Thyroid gland (tissue), 4 donors: Measurements from ENCODE around the gene AHRR. TPM values are rescaled to one million over a fixed set of nuclear protein-coding genes. Genes with fewer than 3 reads are reported as not detected.

Source experiments
- DNase-seq, 2 donors: peaks; one replicate each; pipeline ENCODE4 v3.0.0-alpha.2; 2019
- H3K27ac ChIP-seq, 3 donors: fragments of 200-600 bp; sonication (generic); 1 replicate in 2 of 3; 2 replicates in 1 of 3; pipeline ENCODE4 v1.5.1; 2016 to 2019; ENCODE audit warnings: mild to moderate bottlenecking in 1 of 3, moderate library complexity in 1 of 3
- H3K27me3 ChIP-seq: fragments of 200-600 bp; sonication (generic); one replicate; pipeline ENCODE4 v1.5.1; 2019
- H3K36me3 ChIP-seq, 2 donors: fragments of 200-600 bp; sonication (generic); one replicate each; pipeline ENCODE4 v1.5.1; 2016 to 2019
- H3K4me1 ChIP-seq, 2 donors: fragments of 200-600 bp; sonication (generic); one replicate each; pipeline ENCODE4 v1.5.1; 2017 to 2019
- H3K4me3 ChIP-seq, 3 donors: fragments of 200-600 bp; sonication (generic); replicated peaks in 1 of 3; 1 replicate in 2 of 3; 2 replicates in 1 of 3; pipeline ENCODE4 v1.5.1; 2016; ENCODE audit warnings: mild to moderate bottlenecking in 1 of 3
- H3K9me3 ChIP-seq: fragments of 200-600 bp; sonication (generic); one replicate; pipeline ENCODE4 v1.5.1; 2017
- POLR2A ChIP-seq, 2 donors: fragments of 450-650 bp; IDR thresholded peaks; one replicate each; pipeline ENCODE4 v1.6.1; 2017; ENCODE audit warnings: antibody characterized with exemption in 2 of 2, mild to moderate bottlenecking in 2 of 2, moderate library complexity in 1 of 2
- WGBS, 2 donors: methylation state at CpG; one replicate each; pipeline ENCODE4 v1.1.5; 2017; 5-methylcytosine and 5-hydroxymethylcytosine counted together
- intact Hi-C: fragments of 100-400 bp; cut with DNase I; formaldehyde crosslinking; loops from one replicate; pipeline ENCODE4 v1.15.1; 2023
- total RNA-seq, 4 donors: library from RNA; depleted of rRNA; stranded (reverse); fragments of >200 nt; gene quantifications; one replicate each; pipeline ENCODE4 v1.2.3, GENCODE V29; 2016
- TF ChIP-seq, protein P1 (sequence below), 6 experiments: fragments of 200-600 bp in 3 of 6; fragments of 450-650 bp in 3 of 6; sonication (generic) in 3 of 6; IDR thresholded peaks; one replicate each; pipeline ENCODE4 v1.5.1; 2016 to 2019; ENCODE audit warnings: antibody characterized with exemption in 6 of 6, mild to moderate bottlenecking in 2 of 6, inconsistent platforms in 1 of 6, moderate library complexity in 1 of 6

AHRR gene
- total RNA-seq, 4 donors from 2014 or later = 0.88 to 2.1 (median 1.3) TPM

DNA sequence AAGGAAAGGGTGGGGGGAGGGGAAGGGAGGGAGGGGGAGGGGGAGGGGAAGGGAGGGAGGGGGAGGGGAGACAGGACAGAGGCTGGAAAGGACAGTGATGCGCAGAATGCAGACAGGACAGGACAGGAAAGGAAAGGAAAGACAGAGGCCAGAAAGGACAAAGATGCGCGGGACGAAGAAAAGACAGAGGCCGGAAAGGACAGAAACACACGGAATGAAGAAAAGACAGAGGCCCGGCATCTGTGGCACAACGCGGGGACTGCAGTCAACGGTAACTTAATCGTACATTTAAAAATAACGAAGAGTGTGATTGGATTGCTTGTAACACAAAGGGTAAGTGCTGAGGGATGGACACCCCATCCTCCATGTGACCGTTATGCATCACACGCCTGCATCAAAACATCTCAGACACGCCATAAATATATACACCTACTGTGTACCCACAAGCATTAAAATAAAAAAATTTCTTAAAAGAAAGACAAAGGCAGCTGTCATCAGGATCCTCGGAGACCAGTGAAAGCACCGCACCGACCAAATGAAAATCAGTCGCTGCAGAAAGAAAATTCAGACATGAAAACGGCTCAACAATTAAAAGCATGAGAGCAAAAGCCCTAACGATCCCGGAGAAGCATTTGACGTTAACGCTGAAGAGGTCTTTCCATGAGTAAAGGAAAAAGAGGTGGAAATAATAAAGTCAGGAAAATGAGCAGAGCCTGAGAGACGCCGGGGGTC lies 68.5 kb downstream of the AHRR start:
- TF ChIP-seq POLR2A (IDR thresholded peaks at IDR 0.05) = no peak
- TF ChIP-seq, protein P1, sequence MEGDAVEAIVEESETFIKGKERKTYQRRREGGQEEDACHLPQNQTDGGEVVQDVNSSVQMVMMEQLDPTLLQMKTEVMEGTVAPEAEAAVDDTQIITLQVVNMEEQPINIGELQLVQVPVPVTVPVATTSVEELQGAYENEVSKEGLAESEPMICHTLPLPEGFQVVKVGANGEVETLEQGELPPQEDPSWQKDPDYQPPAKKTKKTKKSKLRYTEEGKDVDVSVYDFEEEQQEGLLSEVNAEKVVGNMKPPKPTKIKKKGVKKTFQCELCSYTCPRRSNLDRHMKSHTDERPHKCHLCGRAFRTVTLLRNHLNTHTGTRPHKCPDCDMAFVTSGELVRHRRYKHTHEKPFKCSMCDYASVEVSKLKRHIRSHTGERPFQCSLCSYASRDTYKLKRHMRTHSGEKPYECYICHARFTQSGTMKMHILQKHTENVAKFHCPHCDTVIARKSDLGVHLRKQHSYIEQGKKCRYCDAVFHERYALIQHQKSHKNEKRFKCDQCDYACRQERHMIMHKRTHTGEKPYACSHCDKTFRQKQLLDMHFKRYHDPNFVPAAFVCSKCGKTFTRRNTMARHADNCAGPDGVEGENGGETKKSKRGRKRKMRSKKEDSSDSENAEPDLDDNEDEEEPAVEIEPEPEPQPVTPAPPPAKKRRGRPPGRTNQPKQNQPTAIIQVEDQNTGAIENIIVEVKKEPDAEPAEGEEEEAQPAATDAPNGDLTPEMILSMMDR (IDR thresholded peaks at IDR 0.05) = no peak
- Histone ChIP-seq H3K4me3 (no peak overlapping the region), H3K4me1 (no peaks in the 10 kb centered on the region), H3K27ac (no peak overlapping the region), H3K36me3 (no peaks in the 10 kb centered on the region), H3K27me3 (no peaks in the 10 kb centered on the region), H3K9me3 (no peaks in the 10 kb centered on the region)
- WGBS, 2 donors = 87 to 88% methylated on average over 26 of the region's 26 CpGs
- intact Hi-C loops = no loop called here
- no peak for DNase-seq

DNA sequence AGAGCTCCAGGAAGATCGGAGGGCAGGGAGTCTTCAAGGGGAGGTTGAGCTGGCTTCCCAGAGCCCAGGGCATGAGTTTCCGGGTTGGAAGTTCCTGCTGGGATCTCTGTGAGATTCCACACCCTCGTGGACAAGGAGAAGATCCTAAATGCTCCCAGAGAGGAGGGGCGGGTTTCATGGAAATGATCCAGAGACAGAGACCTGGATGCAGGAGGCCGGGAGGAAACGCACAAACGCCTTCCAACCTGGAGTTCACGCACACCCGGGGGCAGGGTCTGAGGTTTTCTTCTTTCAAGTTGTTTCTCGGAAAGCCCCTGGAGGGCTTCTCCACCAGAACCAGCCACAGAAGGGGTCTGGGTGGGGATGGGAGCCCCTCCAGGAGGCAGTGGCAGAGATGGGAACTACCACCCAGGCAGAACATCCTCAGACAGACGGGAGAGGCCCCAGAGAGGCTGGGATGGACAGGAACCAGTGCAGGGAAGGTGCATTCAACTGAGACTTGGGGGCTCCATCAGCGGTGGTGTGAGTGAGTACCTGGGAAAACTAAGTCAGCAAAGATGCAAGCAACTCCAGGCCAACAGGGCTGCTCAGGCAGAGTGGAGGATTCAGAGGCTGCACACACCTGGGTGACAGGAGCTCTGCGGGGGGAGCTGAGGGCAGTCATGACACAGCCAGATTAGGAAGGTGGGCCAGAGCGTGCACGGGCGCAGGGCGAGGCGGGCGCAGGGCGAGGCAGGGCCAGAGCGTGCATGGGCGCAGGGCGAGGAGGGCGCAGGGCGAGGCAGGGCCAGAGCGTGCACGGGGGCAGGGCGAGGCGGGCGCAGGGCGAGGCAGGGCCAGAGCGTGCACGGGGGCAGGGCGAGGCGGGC lies 69.3 kb downstream of the AHRR start:
- DNase-seq = no peak
- Histone ChIP-seq H3K9me3 (no peaks in the 10 kb centered on the region), H3K36me3 (no peaks in the 10 kb centered on the region), H3K4me3 (no peak overlapping the region), H3K4me1 (no peaks in the 10 kb centered on the region), H3K27me3 (no peaks in the 10 kb centered on the region), H3K27ac (no peak overlapping the region)
- intact Hi-C loops = no loop called here
- WGBS, 2 donors = 78 to 81% methylated on average over 25 to 29 of the region's 35 CpGs
- TF ChIP-seq, protein P1 (IDR thresholded peaks at IDR 0.05) = no peak
- no peak for TF ChIP-seq POLR2A (IDR thresholded peaks at IDR 0.05)

DNA sequence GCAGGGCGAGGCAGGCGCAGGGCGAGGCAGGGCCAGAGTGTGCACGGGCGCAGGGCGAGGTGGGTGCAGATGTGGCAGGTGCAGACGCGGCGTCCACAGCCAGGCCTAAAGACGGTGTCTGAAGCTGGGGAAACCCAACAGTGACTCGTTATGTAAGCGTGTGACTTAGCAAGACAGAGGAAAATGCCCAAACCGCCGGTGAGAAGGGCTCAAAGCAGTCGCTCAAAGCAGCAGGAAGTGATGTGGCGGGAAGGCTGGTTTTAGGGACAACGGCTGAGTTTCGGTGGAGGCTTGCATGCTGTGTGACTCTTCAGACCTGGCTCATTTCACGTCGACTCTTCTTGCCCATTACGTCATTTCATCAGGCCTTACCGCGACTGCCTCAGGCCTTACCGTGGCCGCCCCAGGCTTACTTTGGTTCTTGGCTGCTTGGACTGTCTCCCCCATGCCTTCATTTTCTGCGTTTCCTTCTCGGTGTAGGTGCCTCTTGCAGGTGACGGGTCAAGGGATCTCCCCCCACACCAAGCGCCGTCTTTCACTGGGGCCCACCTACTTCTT lies 71.0 kb downstream of the AHRR start:
- TF ChIP-seq POLR2A (IDR thresholded peaks at IDR 0.05) = no peak
- TF ChIP-seq, protein P1 (IDR thresholded peaks at IDR 0.05) = no peak

DNA sequence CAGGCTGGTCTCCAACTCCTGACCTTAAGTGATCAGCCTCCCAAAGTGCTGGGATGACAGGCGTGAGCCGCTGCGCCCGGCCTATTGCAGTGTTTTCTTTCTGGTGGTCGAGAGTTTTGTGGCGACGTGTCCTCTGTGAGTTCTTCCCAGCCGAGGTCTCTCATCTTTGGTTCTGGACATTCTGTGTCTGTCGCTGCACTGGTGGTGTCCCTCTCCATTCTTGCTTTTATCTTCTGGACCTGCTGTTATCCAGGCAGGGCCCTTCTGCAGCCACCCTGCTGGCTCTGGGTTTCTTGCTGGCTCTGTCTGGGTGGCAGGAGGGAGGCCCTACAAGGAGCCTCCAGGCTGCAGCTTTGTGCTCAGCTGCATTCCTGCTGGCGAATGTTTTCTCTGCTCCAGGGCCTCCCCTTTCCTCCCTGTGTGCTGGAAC lies 72.3 kb downstream of the AHRR start:
- 88 to 91% methylated on average over 10 of the region's 10 CpGs for WGBS, 2 donors
- H3K4me3 ChIP-seq = no peak overlapping the region
- no peak overlapping the region for H3K27ac ChIP-seq
- intact Hi-C loops = no loop called here
- H3K4me1 ChIP-seq = no peaks in the 10 kb centered on the region
- no peak for TF ChIP-seq POLR2A (IDR thresholded peaks at IDR 0.05)
- TF ChIP-seq, protein P1 (IDR thresholded peaks at IDR 0.05) = no peak
- no peaks in the 10 kb centered on the region for H3K9me3 ChIP-seq
- no peak for DNase-seq
- no peaks in the 10 kb centered on the region for H3K36me3 ChIP-seq
- no peaks in the 10 kb centered on the region for H3K27me3 ChIP-seq

More for the DNA sequence above, 71.0 kb downstream of the AHRR start:
- no peak overlapping the region for H3K4me3 ChIP-seq
- DNase-seq = no peak
- intact Hi-C loops = no loop called here
- H3K36me3 ChIP-seq = no peaks in the 10 kb centered on the region
- 89 to 90% methylated on average over 30 of the region's 30 CpGs for WGBS, 2 donors
- H3K27me3 ChIP-seq = no peaks in the 10 kb centered on the region
- H3K9me3 ChIP-seq = no peaks in the 10 kb centered on the region
- H3K4me1 ChIP-seq = no peaks in the 10 kb centered on the region
- no peak overlapping the region for H3K27ac ChIP-seq
